ENCODE data around the gene ZNF587B.

DNA sequence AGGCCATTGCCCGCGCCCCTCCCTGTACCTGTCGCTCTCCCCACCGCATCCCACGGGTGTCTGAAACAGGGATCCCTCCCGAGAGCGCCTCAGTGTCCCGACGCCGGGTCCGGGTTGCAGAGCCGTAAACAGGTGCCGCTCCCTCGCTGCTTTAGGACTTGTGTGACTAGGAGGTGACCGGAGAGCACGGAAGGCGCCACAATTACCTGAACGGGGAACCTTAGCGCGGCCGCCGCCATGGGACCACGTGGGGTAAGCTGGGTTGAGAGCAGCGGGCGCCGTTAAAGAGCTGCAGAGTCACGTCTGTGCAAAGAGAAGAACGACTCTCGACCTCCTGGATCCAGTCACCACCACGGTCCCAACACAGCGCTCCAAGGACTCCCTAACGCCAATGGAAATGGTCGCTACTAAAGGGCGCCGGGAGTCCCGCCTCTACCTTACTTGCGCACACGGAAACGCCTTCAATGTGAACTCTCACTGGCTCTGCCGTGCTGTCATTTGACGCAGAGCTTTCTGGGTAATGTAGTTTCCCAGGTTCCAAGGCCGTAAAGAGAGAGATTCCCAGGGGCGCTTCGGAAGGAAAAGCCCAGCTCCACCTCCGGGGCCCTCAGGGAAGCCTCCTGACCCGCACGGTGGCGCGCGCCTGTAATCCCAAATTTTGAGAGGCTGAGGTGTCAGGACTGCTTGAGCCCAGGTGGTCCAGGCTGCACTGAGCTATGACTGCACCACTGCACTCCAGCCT lies 15.4 kb upstream of the ZNF587B start, which contains the start of gene ZNF552:
- TF ChIP-seq, protein P1, sequence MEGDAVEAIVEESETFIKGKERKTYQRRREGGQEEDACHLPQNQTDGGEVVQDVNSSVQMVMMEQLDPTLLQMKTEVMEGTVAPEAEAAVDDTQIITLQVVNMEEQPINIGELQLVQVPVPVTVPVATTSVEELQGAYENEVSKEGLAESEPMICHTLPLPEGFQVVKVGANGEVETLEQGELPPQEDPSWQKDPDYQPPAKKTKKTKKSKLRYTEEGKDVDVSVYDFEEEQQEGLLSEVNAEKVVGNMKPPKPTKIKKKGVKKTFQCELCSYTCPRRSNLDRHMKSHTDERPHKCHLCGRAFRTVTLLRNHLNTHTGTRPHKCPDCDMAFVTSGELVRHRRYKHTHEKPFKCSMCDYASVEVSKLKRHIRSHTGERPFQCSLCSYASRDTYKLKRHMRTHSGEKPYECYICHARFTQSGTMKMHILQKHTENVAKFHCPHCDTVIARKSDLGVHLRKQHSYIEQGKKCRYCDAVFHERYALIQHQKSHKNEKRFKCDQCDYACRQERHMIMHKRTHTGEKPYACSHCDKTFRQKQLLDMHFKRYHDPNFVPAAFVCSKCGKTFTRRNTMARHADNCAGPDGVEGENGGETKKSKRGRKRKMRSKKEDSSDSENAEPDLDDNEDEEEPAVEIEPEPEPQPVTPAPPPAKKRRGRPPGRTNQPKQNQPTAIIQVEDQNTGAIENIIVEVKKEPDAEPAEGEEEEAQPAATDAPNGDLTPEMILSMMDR (conservative IDR thresholded peaks at IDR 0.05): no peak
- no peak for TF ChIP-seq ZFX (IDR thresholded peaks at IDR 0.05)
